H1 (cell line): ENCODE measurements around the gene RXRA. TPM values are rescaled to one million over a fixed set of nuclear protein-coding genes. Genes with fewer than 3 reads are reported as not detected.

ENCODE experiments used
- CTCF ChIA-PET: fragments of 300-600 bp; sonication (Branson Sonifier 250); formaldehyde crosslinking; loops from one replicate; lab custom pipeline; 2021; ENCODE audit not compliant: partially characterized antibody; lab: Charles Lee
- POLR2A ChIA-PET: fragments of 300-600 bp; sonication (Branson Sonifier 250); formaldehyde crosslinking; loops from one replicate; lab custom pipeline; 2021; ENCODE audit warnings: inconsistent platforms; ENCODE audit not compliant: partially characterized antibody; lab: Charles Lee
- DNase-seq, 2 experiments: peaks; one replicate each; pipeline versions ENCODE4 v3.0.0 to v3.0.0-alpha.2; 2010 to 2022; ENCODE audit warnings: low spot score in 2 of 2, low read depth in 1 of 2, mixed read lengths in 1 of 2
- FAIRE-seq: peaks from 2 replicates; lab custom pipeline; 2011; peaks lifted over from hg19 to GRCh38; lab: Jason Lieb, UNC
- H2AFZ ChIP-seq: 2 replicates; pipeline ENCODE4 v1.8.1; 2012; ENCODE audit warnings: low read length, inconsistent platforms
- H2AK5ac ChIP-seq: 2 replicates; pipeline ENCODE4 v1.6.1; 2013; ENCODE audit warnings: low read depth, low read length
- H2BK120ac ChIP-seq: replicated peaks from 2 replicates; pipeline ENCODE3; 2013; ENCODE audit warnings: low read depth, low read length, inconsistent platforms
- H2BK12ac ChIP-seq: 2 replicates; pipeline ENCODE4 v1.6.1; 2013; ENCODE audit warnings: low read depth, low read length
- H2BK15ac ChIP-seq: 2 replicates; pipeline ENCODE4 v1.6.1; 2013; ENCODE audit warnings: low read length
- H2BK20ac ChIP-seq: 2 replicates; pipeline ENCODE4 v1.6.1; 2013; ENCODE audit warnings: low read length
- H2BK5ac ChIP-seq: 2 replicates; pipeline ENCODE4 v1.6.1; 2013; ENCODE audit warnings: low read depth, low read length
- H3K14ac ChIP-seq: 2 replicates; pipeline ENCODE4 v1.6.1; 2013; ENCODE audit warnings: inconsistent platforms; ENCODE audit not compliant: insufficient read length
- H3K18ac ChIP-seq: 2 replicates; pipeline ENCODE4 v1.6.1; 2013; ENCODE audit warnings: low read length; ENCODE audit errors: extremely low read depth
- H3K23ac ChIP-seq: 2 replicates; pipeline ENCODE4 v1.6.1; 2013; ENCODE audit warnings: inconsistent platforms; ENCODE audit not compliant: insufficient read length
- H3K23me2 ChIP-seq: 2 replicates; pipeline ENCODE4 v1.6.1; 2013; ENCODE audit warnings: low read depth, low read length
- H3K27ac ChIP-seq: 2 replicates; pipeline ENCODE4 v1.6.1; 2011; ENCODE audit warnings: low read depth, low read length, inconsistent platforms
- H3K27me3 ChIP-seq, 4 experiments: replicated peaks in 1 of 4; 1 replicate in 1 of 4; 2 replicates in 3 of 4; pipeline versions ENCODE4 v1.6.1 to v1.8.1; 2011 to 2013; ENCODE audit warnings: low read length in 3 of 4, mild to moderate bottlenecking in 3 of 4, inconsistent platforms in 2 of 4, mixed read lengths in 2 of 4, moderate library complexity in 1 of 4; ENCODE audit not compliant: control insufficient read depth in 3 of 4, insufficient read depth in 3 of 4; ENCODE audit errors: extremely low read depth in 1 of 4
- H3K36me3 ChIP-seq, 4 experiments: 2 replicates each; pipeline versions ENCODE4 v1.6.1 to v1.8.1; 2011 to 2013; ENCODE audit warnings: mild to moderate bottlenecking in 4 of 4, low read length in 3 of 4, moderate library complexity in 2 of 4, control low read depth in 1 of 4, inconsistent platforms in 1 of 4; ENCODE audit not compliant: insufficient read depth in 4 of 4, control insufficient read depth in 2 of 4
- H3K4ac ChIP-seq: replicated peaks from 2 replicates; pipeline ENCODE3; 2013; ENCODE audit warnings: low read length, low read depth, mixed read lengths, inconsistent platforms; ENCODE audit not compliant: insufficient read length
- H3K4me1 ChIP-seq, 4 experiments: replicated peaks in 1 of 4; 1 replicate in 1 of 4; 2 replicates in 3 of 4; pipeline versions ENCODE4 v1.6.1 to v1.8.1; 2011 to 2013; ENCODE audit warnings: low read length in 3 of 4, inconsistent platforms in 2 of 4, mixed read lengths in 1 of 4; ENCODE audit not compliant: insufficient read depth in 4 of 4, control insufficient read depth in 3 of 4
- H3K4me2 ChIP-seq, 2 experiments: 2 replicates each; pipeline versions ENCODE4 v1.6.1 to v1.8.1; 2011 to 2013; ENCODE audit warnings: low read depth in 2 of 2, low read length in 2 of 2, control low read depth in 1 of 2, inconsistent platforms in 1 of 2, mild to moderate bottlenecking in 1 of 2; ENCODE audit not compliant: insufficient read depth in 1 of 2
- H3K4me3 ChIP-seq, 4 experiments: fragments of 200-600, 300-600 bp in 1 of 4; sonication (generic), shearing (Covaris generic), sonication (Bioruptor Twin) in 1 of 4; 2 replicates each; pipeline versions ENCODE4 v1.5.1 to v1.8.1; 2011 to 2016; ENCODE audit warnings: low read length in 4 of 4, low read depth in 3 of 4, control low read depth in 2 of 4, inconsistent platforms in 2 of 4, mild to moderate bottlenecking in 2 of 4, mixed read lengths in 1 of 4, moderate library complexity in 1 of 4; ENCODE audit not compliant: insufficient read depth in 2 of 4; ENCODE audit errors: extremely low read depth in 1 of 4
- H3K56ac ChIP-seq: replicated peaks from 2 replicates; pipeline ENCODE3; 2013; ENCODE audit warnings: low read depth, mild to moderate bottlenecking, mixed read lengths, low read length, inconsistent platforms; ENCODE audit not compliant: insufficient read length
- H3K79me1 ChIP-seq: 2 replicates; pipeline ENCODE4 v1.6.1; 2013; ENCODE audit warnings: low read depth, low read length, control low read depth
- H3K79me2 ChIP-seq, 2 experiments: 2 replicates each; pipeline versions ENCODE4 v1.6.1 to v1.8.1; 2012 to 2013; ENCODE audit warnings: low read length in 2 of 2, mild to moderate bottlenecking in 2 of 2, inconsistent platforms in 1 of 2; ENCODE audit not compliant: insufficient read depth in 2 of 2, control insufficient read depth in 1 of 2
- H3K9ac ChIP-seq, 4 experiments: replicated peaks in 1 of 4; 1 replicate in 1 of 4; 2 replicates in 3 of 4; pipeline versions ENCODE4 v1.6.1 to v1.8.1; 2011 to 2013; ENCODE audit warnings: low read depth in 3 of 4, low read length in 3 of 4, control low read depth in 2 of 4, mild to moderate bottlenecking in 2 of 4, moderate library complexity in 2 of 4, inconsistent platforms in 1 of 4; ENCODE audit errors: extremely low read depth in 1 of 4
- H3K9me3 ChIP-seq, 2 experiments: 2 replicates each; pipeline versions ENCODE4 v1.6.1 to v1.8.1; 2012 to 2013; ENCODE audit warnings: mild to moderate bottlenecking in 2 of 2, moderate library complexity in 2 of 2, control low read depth in 1 of 2, inconsistent platforms in 1 of 2, low read depth in 1 of 2, low read length in 1 of 2, mixed read lengths in 1 of 2; ENCODE audit not compliant: insufficient read depth in 2 of 2
- H4K20me1 ChIP-seq, 2 experiments: replicated peaks in 1 of 2; 2 replicates each; pipeline versions ENCODE3 to v1.8.1; 2011 to 2013; ENCODE audit warnings: inconsistent platforms in 2 of 2, low read length in 2 of 2, mild to moderate bottlenecking in 1 of 2; ENCODE audit not compliant: insufficient read depth in 2 of 2, control insufficient read depth in 1 of 2
- H4K5ac ChIP-seq: 2 replicates; pipeline ENCODE4 v1.6.1; 2013; ENCODE audit warnings: low read length, low read depth, mixed read lengths, inconsistent platforms; ENCODE audit not compliant: insufficient read length
- H4K8ac ChIP-seq: 2 replicates; pipeline ENCODE4 v1.8.0; 2013; ENCODE audit warnings: mild to moderate bottlenecking, moderate library complexity, low read length, inconsistent platforms; ENCODE audit not compliant: insufficient read depth; ENCODE audit errors: extremely low read depth
- H4K91ac ChIP-seq: replicated peaks from 2 replicates; pipeline ENCODE3; 2013; ENCODE audit warnings: low read length, mixed read lengths, inconsistent platforms; ENCODE audit not compliant: insufficient read length
- BACH1 ChIP-seq: IDR thresholded peaks from 2 replicates; pipeline ENCODE4 v1.6.1; 2012; ENCODE audit warnings: low read length, improper control_type of control experiment
- EZH2 ChIP-seq: fragments of 200-600 bp; sonication (generic); IDR thresholded peaks from 2 replicates; pipeline ENCODE4 v1.7.1; 2012; ENCODE audit warnings: low read depth, mild to moderate bottlenecking, moderate library complexity, low read length, inconsistent platforms; ENCODE audit not compliant: severe bottlenecking
- JUN ChIP-seq: IDR thresholded peaks from 2 replicates; pipeline ENCODE4 v1.6.1; 2011; ENCODE audit warnings: low read depth, mild to moderate bottlenecking, improper control_type of control experiment, low read length
- POU5F1 ChIP-seq: IDR thresholded peaks from 2 replicates; pipeline ENCODE4 v1.6.1; 2011; ENCODE audit warnings: low read depth, mild to moderate bottlenecking, low read length, moderate library complexity
- SP2 ChIP-seq: IDR thresholded peaks from 2 replicates; pipeline ENCODE4 v1.6.1; 2012; ENCODE audit warnings: mild to moderate bottlenecking, low read length, inconsistent platforms
- SP4 ChIP-seq: IDR thresholded peaks from 2 replicates; pipeline ENCODE4 v1.6.1; 2012; ENCODE audit warnings: low read length, inconsistent platforms
- TBP ChIP-seq: IDR thresholded peaks from 2 replicates; pipeline ENCODE4 v1.6.1; 2011; ENCODE audit warnings: low read depth, low read length, improper control_type of control experiment
- WGBS, 2 experiments: shearing (Covaris generic) in 1 of 2; methylation state at CpG; one replicate each; pipeline versions ENCODE4 v1.1.6 to v1.1.7; 2013 to 2015; ENCODE audit warnings: low lambda C conversion rate in 2 of 2, mixed read lengths in 2 of 2, inconsistent platforms in 1 of 2, low coverage in 1 of 2, missing lambda C conversion rate in 1 of 2; ENCODE audit not compliant: insufficient replicate concordance in 2 of 2, insufficient coverage in 1 of 2, insufficient read length in 1 of 2; ENCODE audit errors: extremely low coverage in 1 of 2, missing lambda C conversion rate in 1 of 2; 5-methylcytosine and 5-hydroxymethylcytosine counted together
- polyA plus RNA-seq, 7 experiments: library from polyadenylated mRNA; depleted of rRNA in 3 of 7; stranded (reverse) in 5 of 7; unstranded in 2 of 7; fragments of >200 nt in 5 of 7; fragments of 200-250 nt in 2 of 7; gene quantifications; 1 replicate in 5 of 7; 2 replicates in 1 of 7; 4 replicates in 1 of 7; pipeline versions ENCODE4 v1.2.1 to v1.2.3, GENCODE V29; 2011 to 2013; ENCODE audit warnings: missing spikeins in 2 of 7, mixed read lengths in 2 of 7
- total RNA-seq: library from RNA; stranded (reverse); fragmentation: NEBNext Ultra II Directional; extraction: Animal tissue kit (Norgen Biotek cat#: 25700); gene quantifications from 2 replicates; pipeline ENCODE4 v1.2.1, GENCODE V29; 2021

RXRA gene
- total and polyA plus RNA-seq, 2 of the 8 experiments (the other 6 are each of a cell fraction or from before 2014, with no cell fraction given), result 9.8 to 29.4 TPM

DNA sequence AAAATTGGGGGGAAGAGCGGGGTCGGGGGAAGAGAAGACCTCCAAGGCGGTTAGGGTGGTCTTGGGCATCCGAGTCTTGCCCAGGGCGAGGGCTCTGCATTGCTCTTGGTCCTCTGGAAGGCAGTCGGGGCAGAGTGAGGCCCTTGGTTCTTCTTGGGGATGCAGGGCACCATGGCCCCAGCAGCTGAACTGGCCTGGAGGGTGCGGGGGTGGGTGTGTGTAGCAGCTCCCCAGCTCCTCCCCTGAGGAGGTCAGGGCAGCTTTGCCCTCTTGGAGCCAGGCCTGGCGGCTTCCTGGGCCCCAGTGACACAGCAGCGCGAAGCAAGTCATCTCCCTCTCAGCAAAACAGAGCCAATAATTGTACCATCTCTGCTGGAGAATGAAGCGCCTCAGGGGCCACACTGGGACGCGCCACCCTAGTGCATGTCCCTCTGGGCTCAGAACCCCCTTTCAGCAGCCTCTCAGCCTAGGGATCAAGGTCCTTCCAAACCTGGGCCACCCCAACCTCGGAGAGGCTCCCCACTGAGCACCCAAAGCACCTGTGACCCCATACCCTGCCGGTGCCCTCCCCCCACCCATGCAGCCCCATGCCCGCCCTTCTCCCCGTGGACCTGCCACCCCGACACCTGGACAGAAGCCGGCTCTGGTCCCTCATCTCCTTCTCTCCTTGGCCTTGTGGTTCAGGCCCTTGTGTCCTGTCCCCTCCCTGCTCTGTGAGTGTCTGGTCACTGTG is 10.4 kb upstream of the RXRA start:
- Histone ChIP-seq H3K4me3 (no peak overlapping the region), H3K4ac (no peak overlapping the region), H4K20me1 (peaks cover 0 to 2% of the 10 kb centered on the region in 2 experiments), H2AK5ac (no peak overlapping the region), H3K9ac (no peak overlapping the region), H3K4me1 (peaks cover 0 to 8% (median 5%) of the 10 kb centered on the region in 4 experiments; a peak in 6 of 7 replicates), H2BK5ac (no peak overlapping the region), H3K79me2 (no peaks in the 10 kb centered on the region), H3K56ac (no peak overlapping the region), H4K91ac (no peak overlapping the region), H3K79me1 (no peaks in the 10 kb centered on the region), H2BK12ac (no peak overlapping the region), H4K8ac (no peak overlapping the region; the same call in 1 of the 2 replicates), H3K18ac (no peak overlapping the region; the same call in 1 of the 2 replicates), H3K36me3 (no peaks in the 10 kb centered on the region), H3K27me3 (no peaks in the 10 kb centered on the region; a peak in 1 of 7 replicates), H2AFZ (no peak overlapping the region), H3K9me3 (0 out of 4 replicates have a peak, but pooled peaks cover 0 to 2% of the 10 kb centered on the region in 2 experiments), H2BK120ac (no peak overlapping the region), H2BK20ac (no peak overlapping the region), H4K5ac (no peak overlapping the region), H3K27ac (no peak overlapping the region), H3K23me2 (no peaks in the 10 kb centered on the region), H3K14ac (no peak overlapping the region), H2BK15ac (no peak overlapping the region), H3K4me2 (no peak overlapping the region), H3K23ac (no peak overlapping the region)
- POLR2A ChIA-PET, result interaction anchor here (0.7 kb wide), 1 partner anchor 185 kb away, joined by 3 read pairs; no protein-coding TSS in a partner anchor
- DNase-seq (no peak), FAIRE-seq (no peak)
- WGBS, 2 experiments, result 87% methylated on average over 10 of the region's 19 CpGs; no CpG with 5 or more reads in 1 of the 2 experiments
- CTCF ChIA-PET, result interaction anchor here (0.7 to 0.8 kb wide), 2 partner anchors 47 to 292 kb away, joined by 4 read pairs; no protein-coding TSS in a partner anchor
- TF ChIP-seq TBP (no peak), BACH1 (no peak), SP2 (no peak), SP4 (no peak), JUN (no peak), EZH2 (no peak), POU5F1 (no peak)
